GM21515 (cell line): ENCODE results near the gene CACNA1C.

Source experiments
- ATAC-seq: cut with Tn5 transposase; IDR thresholded peaks from one replicate; pipeline ENCODE4 v1.9.1; 2021; ENCODE audit not compliant: unreplicated experiment

The CACNA1C gene

DNA sequence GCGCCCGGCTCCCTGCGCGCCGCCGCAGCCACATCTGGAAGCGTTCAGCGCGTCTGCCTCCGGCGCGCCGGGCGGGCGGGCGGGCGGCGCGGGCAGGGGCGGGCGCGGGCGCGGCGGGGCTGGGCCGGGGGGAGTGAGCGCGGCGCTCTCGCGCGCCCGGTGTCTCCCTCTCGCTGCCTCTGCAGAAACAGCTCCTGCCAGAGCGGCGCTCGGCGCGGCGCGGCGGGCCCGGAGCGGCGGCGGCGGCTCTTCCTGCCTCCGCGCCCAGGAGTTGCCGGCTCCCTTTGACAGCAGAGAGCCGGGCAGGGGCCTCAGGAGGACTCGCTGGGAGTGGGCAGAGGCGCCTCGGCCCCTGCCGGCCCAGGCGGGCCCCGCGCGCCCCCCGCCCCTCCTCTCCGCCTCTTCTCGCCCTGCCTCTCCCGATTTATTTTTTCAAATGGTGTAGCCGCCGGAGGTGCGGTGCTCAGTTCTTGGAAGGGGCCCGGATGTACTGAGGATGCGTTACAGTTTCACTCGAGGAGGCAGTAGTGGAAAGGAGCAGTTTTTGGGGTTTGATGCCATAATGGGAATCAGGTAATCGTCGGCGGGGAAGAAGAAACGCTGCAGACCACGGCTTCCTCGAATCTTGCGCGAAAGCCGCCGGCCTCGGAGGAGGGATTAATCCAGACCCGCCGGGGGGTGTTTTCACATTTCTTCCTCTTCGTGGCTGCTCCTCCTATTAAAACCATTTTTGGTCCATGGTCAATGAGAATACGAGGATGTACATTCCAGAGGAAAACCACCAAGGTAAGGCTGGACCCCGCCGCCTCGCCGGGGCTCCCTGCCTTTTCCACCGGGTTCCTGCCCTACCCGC, at the start of gene CACNA1C:
TSS of gene CACNA1C (plus strand) at position 162 of the 853 bp plus-strand sequence. CDS start at position 738, 576 bp downstream.
- ATAC-seq, result no peak

DNA sequence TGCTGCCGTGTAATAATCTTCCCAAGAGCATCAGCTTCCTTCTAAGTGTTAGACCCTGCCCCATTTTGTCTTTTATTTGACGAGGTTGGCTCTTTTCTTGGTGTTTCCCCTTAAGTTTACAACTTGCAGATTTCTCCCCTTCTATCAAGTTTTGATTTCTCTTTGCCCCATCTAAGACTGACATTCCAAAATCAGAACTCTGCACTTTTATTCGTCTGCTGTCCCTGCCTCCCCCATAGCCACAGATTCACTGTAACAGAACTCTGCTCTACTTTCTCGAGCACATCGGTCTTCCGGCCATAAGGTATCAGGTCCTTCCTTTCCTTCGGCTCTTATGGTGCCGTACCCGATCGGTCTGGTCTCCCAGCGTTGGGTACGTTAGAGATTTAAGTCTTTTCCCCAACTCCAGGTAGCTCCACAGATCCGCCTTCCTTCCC, 49.1 kb upstream of the CACNA1C start:
- peak; percentile 24 for ATAC-seq

DNA sequence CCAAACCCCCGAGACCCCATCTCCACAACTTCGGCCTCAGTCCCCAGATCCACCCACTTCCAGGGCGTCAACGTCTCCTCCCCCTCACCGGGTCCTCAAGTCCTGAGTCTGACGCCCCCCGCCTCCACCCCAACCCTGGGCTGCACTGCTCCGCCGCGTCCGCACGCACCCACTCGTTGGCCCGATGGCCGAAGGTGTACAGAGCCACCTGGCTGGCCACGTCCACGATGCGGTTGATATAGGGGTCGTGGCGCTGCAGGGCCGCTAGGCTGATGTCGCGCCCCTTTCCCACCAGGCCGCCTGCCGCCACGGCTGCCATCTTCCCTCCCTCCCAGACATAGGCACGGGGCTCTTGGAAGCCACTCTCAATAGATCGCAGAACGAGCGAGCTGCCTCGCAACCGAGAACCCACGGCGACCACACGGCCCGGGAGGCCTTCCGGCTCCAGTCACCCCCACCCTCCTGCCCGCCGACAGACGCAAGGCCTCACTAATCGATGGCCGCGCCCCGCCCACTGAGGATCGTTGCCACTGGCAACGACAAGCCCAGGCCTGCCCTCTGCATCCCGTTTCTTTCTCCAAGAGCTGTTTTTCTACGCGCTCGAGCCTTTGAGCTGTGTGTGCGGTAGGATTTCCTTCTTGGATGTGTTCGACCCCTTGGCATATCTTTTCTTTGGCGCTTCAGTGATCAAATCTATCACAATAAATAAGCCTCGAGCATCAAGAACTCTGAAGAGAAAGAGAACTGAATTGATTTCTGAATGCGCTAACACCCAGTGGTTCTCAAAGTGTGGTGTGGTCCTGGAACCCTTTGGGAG, 48.5 kb upstream of the CACNA1C start, which contains the start of gene DCP1B:
TSS of gene DCP1B (minus strand) at position 345 of the 817 bp plus-strand sequence. CDS start at position 319, 26 bp downstream.
- peak; percentile 95 for ATAC-seq

DNA sequence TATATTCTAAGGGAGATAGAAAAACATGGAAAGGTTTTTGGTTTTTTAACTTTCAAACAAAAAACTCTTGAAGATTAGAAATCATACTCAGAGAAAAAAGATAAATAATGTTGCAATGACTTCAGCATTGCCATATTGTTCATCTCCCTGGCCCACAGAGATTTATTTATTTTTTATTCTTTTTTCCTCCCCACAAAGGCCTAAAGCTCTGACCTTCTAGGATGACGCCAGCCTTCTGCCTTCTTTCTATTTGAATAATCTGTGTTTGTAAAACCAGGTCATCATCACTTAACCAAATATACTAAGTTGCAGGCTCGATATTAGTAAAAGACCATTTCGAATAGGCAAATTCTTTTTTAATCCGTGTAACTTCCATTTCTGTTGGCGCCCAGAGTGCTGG, 44.1 kb upstream of the CACNA1C start:
- no peak for ATAC-seq

DNA sequence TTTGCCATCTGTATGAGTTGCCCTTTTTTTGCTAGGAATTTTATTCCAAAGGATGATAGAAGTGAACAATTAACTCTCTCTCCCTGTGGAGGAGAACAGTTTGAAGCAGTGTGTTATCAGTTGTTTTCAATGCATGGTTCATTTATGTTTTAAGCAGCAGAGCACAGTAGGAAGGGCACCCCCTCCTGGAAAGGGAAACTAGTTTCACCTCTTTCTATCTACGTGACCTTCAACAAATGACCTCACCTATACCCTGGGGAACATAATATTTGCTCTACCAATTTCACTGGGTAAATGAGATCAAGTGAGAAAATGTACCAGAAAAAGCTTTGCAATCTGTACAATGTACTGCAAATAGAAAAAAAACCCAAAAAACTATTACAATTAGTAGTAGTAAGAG, 43.2 kb upstream of the CACNA1C start:
- ATAC-seq, result no peak

DNA sequence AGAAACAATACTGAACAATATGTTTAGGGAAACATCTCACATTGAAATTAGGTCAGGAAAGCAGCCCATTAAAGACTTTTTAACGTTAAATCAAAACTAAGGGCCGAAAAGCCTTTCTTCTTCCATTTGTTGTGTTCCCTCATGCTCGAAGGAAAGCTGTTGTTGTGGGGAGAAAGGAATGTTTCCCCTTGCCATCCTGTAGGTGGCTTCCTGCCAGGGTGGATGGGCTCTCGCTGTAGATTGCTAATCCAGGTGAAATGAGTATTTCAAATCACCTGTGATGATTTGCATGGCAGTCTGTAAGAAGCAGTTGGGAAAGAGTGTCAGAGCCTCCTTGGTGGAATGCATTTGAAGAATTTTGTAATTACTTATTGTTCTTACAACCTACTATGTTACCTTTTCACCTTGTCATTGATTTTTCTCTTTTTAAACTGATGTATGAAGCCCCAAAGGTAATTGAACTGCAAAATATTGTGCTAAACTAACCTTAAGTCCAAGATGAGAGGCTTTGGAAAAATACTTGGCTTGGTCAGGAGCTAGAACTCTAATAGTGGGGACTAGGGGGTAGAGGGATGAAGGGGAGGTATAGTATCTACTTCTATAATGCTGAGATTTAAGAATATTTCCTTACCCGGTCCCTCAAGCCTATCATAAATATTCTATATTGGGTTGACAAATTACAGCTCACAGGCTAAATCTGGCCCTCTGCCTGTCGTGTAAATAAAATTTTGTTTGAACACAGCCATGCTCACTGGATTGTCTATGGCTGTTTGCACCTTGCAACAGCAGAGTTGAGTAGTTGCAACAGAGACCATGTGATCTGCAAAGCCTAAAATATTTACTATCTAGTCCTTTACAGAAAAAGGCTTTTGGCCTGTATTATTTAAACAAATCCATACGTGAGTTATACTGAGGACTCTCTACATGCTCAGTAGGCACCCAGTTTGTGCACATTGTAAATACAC, 40.9 kb upstream of the CACNA1C start:
- ATAC-seq, result no peak

DNA sequence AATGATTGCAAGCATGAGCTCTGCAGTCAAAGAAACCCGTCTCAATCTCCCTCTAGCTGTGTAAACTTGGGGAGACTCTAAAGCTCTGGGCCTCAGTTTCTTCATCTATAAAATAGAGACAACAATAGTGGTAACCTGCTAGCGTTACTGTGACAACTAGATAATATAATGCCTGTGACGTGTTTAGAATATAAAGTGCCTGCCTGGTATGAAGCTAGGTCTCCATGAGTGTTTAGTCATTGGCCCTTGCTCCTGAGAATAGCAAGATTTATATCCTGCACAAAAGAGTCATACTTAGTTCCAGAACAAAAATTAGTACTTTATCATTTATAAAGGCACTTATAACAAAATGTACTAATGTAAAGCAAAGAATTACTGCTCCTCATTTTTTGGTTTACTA, 39.7 kb upstream of the CACNA1C start:
- ATAC-seq, result no peak

DNA sequence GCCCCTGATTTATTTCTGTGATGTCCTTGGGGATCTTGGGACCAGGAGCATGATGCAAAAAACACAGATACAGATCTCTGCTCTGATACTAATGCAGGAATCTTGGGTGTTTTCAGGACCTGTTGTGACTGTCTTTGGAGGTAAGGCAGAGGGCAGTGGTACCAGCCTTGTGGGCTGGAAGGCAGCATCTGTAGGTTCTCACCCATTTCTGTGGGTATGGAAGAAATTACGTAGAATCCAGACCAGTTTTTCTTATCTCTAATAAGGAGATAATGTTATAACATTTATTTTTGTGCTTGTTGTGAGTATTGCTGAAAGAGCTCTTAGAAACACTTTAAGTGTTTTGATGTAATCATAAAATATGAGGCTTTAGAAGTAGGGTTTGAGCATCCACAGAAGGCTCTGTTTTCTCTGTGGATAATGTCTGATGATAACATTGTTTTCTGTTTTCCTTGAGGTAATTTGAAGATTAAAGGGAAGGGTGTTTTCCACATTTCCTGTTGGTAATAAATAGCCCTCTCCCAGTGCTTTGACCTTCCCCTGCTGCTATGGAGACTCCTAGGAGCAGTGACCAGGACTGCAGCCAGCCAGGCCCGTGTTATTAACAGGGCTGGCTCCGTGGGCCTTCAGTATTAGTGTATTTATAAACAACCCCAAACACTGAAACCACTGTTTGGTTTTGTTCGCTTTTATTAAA, 39.1 kb upstream of the CACNA1C start:
- ATAC-seq, result no peak

DNA sequence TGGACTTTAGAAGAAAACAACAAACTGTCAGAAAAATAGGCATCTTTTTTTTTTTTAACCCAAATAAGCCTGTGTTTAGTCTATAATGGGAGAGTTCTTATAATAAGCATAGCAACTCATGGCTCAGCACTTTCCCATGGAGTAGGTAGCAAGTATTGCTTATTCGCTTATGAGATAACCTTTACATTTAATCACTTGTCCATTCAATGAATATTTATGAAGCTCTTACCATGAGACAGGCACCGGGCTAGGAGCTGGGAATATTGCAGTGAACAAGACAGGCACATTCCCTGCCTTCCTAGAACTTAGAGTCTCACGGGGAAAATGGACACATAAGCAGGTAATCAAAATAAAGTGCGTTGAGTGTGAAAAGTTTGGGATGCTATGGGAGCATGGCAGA, 38.6 kb upstream of the CACNA1C start:
- ATAC-seq, result no peak

DNA sequence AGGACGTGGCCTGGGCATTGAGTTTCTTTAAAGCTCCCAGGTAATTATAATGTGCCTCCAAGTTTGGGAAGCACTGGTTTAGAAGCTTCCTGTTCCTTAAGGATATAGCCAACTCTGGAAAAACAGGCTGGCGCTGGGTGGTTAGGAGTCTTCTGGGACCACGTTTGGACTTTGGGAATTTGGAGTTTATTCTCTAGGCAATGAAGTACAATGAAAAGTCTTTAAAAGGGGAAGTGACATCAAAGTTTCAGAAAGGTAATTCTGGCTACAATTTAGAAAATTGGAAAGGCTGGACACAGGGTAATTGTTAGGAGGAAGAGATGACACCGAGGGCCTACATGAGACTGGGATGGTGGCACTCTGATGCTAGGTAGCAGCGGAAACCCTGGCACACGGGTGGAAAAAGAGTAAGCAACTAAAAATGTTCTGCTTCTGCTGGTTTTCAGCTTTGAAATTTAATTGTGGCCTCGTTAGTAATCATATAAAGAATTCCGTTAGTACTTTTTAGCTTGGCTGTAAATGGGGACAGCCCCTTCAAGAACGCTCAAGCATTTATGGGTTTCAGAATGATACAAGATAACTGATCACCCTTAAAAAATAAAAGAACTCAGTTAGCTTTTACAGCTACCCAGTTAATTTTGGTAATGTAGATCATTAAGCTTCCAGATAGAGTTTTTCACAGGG, 35.8 kb upstream of the CACNA1C start:
- ATAC-seq, result no peak

DNA sequence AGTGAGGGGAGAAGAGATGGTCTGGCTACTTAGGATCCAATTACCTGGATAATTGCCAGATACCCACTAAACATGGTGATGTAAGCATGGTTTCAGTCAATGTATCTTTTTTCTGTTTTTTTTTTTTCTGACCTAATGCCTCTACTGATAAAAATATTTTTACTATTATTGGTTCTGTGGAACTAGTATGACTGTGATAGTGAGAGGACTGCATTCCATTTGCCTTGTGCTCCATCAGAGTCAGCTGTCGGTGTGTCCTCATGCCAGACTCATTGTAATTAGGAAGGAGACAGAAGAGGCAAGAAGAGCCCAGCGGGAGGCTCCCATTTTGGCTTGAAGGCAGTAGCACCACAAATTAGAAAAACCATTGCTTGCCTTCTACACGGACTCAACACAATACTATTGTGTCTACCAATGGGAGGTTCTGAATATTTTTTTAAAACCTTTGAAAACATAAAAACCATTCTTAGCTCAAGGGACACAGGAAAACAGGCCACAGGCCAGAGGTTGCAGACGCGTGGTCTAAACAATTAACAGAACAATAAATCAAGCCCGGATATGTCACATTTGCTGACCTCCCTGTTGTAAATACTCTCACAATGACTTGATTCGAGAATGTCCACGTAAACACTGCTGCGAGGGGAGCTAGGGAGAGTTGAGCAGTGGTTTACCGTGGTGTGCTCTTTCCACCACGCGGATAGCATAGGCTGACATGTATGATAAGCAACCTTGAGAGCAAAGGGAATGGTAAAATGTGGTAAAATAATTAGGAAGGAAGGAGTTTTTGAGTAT, 35.0 kb upstream of the CACNA1C start:
- ATAC-seq, result no peak

DNA sequence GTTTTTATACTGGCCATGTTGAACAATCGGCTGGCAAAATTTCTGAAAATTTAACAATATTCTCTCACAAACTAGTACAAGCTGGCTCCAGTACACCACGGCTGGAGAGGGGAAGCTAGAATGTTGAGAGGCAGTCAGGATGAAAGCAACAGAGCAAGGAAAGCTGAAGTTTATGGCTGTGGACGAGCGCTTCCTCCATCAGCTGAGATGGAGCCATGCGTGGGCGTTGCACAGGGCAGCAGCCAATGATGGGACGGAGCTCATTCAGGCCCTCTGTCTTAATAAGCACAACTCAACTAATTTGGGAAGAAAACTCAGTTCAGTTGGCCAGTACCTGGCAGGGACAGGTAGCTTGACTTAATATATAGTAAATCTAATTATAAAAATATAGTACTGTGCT, 34.4 kb upstream of the CACNA1C start:
- no peak for ATAC-seq

DNA sequence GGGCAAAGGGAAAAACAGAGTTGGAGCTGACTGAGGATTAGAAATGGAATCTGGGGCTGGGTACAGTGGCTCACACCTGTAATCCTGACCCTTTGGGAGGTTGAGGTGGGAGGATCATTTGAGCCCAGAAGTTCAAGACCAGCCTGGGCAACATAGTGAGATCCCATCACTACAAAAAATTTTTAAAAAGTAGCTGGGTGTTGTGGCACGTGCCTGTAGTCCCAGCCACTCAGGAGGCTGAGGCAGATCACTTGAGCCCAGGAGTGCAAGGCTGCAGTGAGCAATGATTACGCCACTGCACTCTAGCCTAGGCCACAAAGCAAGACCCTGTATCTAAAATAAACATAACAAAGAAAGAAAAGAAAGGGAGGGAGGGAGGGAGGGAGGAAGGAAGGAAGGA, 33.7 kb upstream of the CACNA1C start:
- ATAC-seq, result no peak

DNA sequence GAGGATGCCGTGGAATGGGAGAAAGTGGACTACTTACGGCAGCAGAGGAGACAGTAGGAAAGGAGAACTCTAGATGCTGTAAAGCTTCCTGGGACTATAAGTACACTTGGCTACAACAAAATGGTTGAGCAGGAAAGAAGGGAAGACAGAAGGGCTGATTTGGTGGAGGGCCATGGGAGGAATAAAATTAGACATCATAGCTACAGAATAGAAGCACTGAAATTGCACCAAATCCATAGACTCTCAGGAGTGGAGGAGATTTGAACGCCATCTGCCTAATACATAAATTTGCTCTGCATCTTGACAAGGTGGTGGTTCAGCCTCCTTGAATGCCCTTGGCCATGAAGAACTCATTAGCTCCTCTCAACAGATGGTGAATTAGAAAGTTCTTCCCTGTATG, 32.3 kb upstream of the CACNA1C start:
- no peak for ATAC-seq

DNA sequence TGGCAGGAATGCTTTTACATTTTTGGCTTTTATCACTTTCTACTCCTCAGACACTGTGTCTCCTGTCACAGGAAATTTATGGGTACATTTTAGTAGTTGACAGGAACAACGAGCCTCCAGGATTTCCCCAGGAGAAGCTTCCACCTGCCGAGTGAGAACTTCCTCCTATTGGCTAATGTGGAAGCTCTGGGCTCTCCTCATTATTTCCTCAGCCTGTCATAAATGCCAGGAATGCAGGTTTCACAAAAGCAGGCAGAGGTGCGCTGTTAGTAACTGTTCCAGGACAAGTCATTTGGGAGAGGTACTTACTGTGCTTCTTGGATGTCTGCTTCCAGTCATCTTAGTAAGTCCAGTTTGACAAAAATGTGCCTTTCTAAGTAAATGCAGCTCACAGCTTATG, 29.4 kb upstream of the CACNA1C start:
- ATAC-seq, result no peak

DNA sequence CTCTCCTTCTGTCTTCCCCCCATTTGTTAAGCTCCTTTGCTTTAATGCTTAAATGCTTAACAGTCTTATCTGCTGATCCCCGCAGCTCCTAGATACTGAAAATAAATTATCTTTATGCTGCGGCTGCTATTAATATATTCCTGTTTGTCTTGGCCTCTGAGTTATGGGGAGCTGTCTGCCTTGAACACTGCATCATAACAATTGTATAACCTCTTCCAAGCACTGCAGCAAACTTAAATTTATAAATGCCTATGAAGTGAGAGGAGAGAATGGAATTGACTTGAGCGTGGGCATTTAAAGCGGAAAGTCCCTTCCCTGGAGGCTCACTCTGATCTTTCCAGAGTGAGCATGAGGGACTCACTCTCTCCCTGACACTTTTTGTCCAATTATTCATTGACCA, 25.4 kb upstream of the CACNA1C start:
- no peak for ATAC-seq

DNA sequence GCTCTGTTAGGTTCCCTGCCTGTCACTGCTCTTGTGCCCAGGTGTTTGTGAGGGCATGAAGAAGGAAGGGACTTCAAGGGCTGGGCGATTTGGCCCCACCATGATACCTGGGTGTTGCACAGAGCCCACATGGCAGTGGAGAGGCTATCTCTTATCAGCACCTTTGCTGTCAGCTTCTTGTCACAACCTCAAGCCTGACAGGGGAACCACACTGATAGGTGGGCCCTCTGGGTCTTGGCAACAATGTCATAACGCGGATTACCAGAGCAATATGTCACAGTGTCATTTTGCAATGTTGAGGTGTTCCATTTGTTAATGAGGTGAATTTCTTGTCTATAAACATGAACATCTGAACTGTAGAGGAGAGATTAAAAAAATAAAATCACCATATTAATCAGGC, 22.9 kb upstream of the CACNA1C start:
- no peak for ATAC-seq

DNA sequence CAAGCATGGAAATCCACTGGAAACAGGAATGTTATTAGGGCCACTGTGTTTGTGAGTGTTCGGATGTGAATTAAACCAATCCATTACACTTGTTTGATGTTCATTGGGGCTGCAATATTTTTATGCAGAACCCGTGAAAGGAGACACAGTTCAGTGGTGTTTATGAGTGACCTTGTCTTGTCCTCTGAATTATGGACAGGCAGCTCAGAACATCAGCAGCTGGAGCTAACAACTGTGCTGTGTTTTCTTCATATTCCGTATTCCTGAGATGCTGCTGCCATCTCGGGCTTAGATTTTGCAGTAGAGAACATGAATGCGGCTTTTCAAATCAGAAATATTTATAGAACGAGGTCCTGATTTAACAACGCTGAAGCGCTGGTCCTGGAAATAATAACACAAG, 20.3 kb upstream of the CACNA1C start:
- no peak for ATAC-seq
